Uterus (tissue), 2 donors: ENCODE measurements around the gene REXO1.

Experiments used
- CTCF ChIP-seq, 4 experiments: fragments of 200-600 bp in 2 of 4; fragments of 450-650 bp in 2 of 4; sonication (generic) in 2 of 4; IDR thresholded peaks; one replicate each; pipeline ENCODE4 v1.5.1; 2016 to 2019; ENCODE audit warnings: antibody characterized with exemption in 4 of 4, mild to moderate bottlenecking in 2 of 4, moderate library complexity in 1 of 4
- POLR2A ChIP-seq, 2 donors: fragments of 450-650 bp; IDR thresholded peaks; one replicate each; pipeline ENCODE4 v1.6.1; 2016; ENCODE audit warnings: antibody characterized with exemption in 2 of 2, mild to moderate bottlenecking in 1 of 2, moderate library complexity in 1 of 2

GRCh38 chr19:1845125-1845515 lies 3.2 kb downstream of the REXO1 start:
- no peak for TF ChIP-seq CTCF (IDR thresholded peaks at IDR 0.05)
- no peak for TF ChIP-seq POLR2A (IDR thresholded peaks at IDR 0.05)
